ENCODE data around the gene FGF23.

FGF23 gene

GRCh38 chr12:4387607-4388006 is 8.1 kb upstream of the FGF23 start:
- DNase-seq (ENCODE audit: low spot score), result no peak
- TF ChIP-seq CTCF (IDR thresholded peaks at IDR 0.05; ENCODE audit: extremely low read depth, missing control alignments), result no peak

GRCh38 chr12:4386801-4387200 is 7.3 kb upstream of the FGF23 start:
- no peak for TF ChIP-seq CTCF (IDR thresholded peaks at IDR 0.05; ENCODE audit: extremely low read depth, missing control alignments)
- no peak for DNase-seq (ENCODE audit: low spot score)

GRCh38 chr12:4383304-4383865 is 3.9 kb upstream of the FGF23 start:
- DNase-seq (ENCODE audit: low spot score), result no peak

GRCh38 chr12:4380332-4380731 is 820 bp upstream of the FGF23 start:
- no peak for TF ChIP-seq CTCF (IDR thresholded peaks at IDR 0.05; ENCODE audit: extremely low read depth, missing control alignments)
- no peak for DNase-seq (ENCODE audit: low spot score)

More at GRCh38 chr12:4383304-4383865, 3.9 kb upstream of the FGF23 start:
- peak; percentile 5 for TF ChIP-seq CTCF (IDR thresholded peaks at IDR 0.05; ENCODE audit: extremely low read depth, missing control alignments)

- TF ChIP-seq CTCF (IDR thresholded peaks at IDR 0.05; ENCODE audit: extremely low read depth, missing control alignments), result no peak
- DNase-seq (ENCODE audit: low spot score), result no peak
Observed at GRCh38 chr12:4378772-4379171, 740 bp downstream of the FGF23 start.

- no peak for TF ChIP-seq CTCF (IDR thresholded peaks at IDR 0.05; ENCODE audit: extremely low read depth, missing control alignments)
- no peak for DNase-seq (ENCODE audit: low spot score)
Observed at GRCh38 chr12:4375449-4375848, 4.1 kb downstream of the FGF23 start.

GRCh38 chr12:4372653-4373052 is 6.9 kb downstream of the FGF23 start:
- no peak for DNase-seq (ENCODE audit: low spot score)
- no peak for TF ChIP-seq CTCF (IDR thresholded peaks at IDR 0.05; ENCODE audit: extremely low read depth, missing control alignments)
